Erythroblast (primary cell): ENCODE results near the gene HOXB6.

Experiments
- DNase-seq, 2 experiments: peaks; one replicate each; lab custom pipeline; 2025; lab: John Stamatoyannopoulos, UW
- GATA1 ChIP-seq: IDR thresholded peaks from 2 replicates; pipeline ENCODE4 v1.6.1; 2011; ENCODE audit warnings: low read depth, mild to moderate bottlenecking, control low read depth, low read length, moderate library complexity
- POLR2A ChIP-seq: IDR thresholded peaks from 2 replicates; pipeline ENCODE4 v1.6.1; 2011; ENCODE audit warnings: mild to moderate bottlenecking, low read length

HOXB6 gene

DNA sequence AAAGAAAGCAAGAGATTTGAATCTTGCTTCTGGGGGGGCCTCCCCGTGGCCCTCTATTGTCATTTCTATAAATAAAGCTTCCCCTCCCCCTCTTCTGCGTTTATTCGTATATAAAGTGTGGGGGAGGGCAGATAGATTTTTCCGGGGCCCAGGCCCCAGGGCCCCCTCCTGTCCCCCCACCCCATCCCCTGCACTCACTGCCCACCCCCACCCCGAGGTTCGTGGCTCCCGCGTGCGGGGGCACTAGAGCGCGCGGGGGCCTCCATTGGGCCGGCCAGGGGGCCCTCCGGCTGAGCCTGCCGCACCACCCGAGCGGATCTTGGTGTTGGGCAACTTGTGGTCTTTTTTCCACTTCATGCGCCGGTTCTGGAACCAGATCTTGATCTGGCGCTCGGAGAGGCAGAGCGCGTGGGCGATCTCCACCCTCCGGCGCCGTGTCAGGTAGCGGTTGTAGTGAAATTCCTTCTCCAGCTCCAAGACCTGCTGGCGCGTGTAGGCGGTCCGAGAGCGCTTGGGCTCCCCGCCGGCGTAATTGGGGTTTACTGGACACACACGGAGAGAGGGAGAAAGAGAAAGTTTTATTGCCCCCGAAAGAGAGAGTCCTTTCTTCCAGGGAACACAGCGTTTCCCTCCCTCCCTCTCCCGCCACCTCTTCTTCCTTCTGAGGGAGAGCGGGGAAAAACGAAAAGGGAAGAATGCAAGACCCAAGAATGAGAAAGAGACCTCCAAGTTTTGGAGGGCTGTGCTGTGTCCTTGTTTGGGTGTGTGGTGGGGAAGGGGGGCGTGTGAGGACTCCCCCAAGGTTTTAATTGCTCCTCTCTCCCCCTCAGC is 28.1 kb downstream of the HOXB6 start:
- DNase-seq, result peak; percentile 70 to 74
- TF ChIP-seq POLR2A (peak; percentile 42), GATA1 (no peak)

DNA sequence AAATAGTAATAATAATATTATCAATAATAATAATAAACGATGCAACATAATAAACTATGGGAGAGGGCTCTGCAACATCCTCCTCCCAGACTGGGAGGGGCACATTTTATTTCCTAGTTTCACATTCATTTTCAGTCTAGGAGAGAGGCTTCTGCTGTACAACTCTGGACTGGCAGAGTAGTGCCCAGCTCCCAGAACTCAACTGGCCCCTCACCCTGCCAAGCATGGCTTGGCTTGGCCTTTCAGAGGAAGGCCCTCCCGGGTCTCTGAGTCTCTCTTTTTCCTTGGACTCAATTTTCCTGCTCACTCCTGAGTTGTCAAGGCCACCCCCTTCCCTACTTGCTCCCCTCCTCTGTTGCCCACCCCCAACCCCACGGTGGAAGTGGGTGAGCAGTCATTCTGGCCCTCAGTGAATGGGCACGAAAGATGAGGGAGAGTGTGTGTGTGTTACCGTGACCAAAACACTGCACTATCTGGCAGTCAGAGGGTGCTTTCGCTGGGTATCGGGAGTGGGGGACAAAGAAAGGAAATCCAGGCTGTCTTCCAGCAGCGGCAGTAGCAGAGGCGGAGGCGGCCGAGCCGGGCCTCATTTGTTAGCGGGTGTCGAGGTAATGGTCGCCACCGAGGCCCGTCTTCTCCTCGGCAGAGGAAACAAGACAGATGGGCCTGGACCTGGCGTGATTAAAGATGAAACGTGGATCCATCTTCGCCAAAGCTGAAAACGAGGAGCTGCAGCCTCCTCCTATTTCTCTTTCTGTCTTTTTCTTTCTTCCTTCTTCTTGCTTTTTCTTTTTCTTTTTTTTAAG is 28.9 kb downstream of the HOXB6 start:
- DNase-seq, result peak; percentile 44 to 52
- no peak for TF ChIP-seq POLR2A

- no peak for DNase-seq
- TF ChIP-seq GATA1 (no peak), POLR2A (no peak)
Observed at GRCh38 chr17:48575066-48575582, 29.7 kb downstream of the HOXB6 start.

DNA sequence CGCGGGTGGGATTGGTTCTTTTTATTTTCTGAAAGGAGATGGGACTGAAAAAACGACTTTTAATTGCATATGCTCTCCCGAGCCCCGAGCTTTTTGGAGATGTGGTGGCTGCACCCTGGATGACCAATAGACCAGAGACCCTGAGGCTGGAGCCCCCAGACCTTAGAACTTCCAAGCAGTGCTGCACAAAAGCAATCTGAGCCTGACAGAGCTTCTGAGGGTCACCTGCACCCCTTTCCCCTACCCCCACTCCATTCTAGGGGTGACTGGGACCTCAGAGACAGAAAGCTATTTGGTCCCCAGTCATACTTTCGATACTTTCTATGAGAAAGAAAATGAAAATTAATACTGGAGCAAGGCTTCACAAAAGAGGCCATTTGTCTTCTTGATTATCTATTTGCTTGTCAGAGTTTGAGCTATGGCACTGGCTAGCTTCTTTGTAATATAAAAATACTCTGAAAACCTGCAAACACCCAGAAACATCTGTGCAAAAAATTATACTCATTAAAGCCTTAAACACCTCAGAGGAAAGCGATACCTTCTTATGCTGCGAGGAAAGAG is 30.2 kb downstream of the HOXB6 start:
- TF ChIP-seq GATA1, result no peak
- TF ChIP-seq POLR2A, result no peak
- no peak for DNase-seq

DNA sequence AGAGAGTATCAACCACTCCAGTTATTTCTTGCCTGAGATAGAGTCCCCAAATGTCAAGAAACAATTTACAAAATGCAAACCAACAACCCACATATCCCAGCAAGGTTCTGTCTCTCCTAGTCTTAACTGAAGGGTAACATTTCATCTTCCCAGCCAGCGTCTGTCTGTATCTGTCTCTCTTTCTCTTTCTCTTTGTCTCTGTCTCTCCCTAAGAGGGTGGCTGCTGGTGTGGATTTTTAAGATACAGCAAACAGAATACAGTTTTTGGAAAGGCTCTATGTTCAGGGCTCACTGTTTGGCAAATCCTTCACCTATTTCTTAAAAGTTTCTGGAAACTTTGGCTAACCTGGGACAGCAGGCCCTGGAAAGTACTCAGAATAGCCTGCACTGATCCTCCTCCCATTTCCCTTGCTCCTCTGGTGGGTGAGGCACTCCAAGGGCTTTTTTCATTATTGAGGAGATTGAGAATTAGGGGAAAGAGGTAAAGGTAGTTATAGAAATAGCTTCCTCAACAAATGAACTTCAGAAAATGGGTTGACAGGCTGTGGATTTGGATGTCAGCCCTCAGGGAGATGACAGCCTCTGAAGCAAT is 32.9 kb downstream of the HOXB6 start:
- no peak for DNase-seq
- TF ChIP-seq GATA1 (no peak), POLR2A (no peak)

- no peak for DNase-seq
- no peak for TF ChIP-seq GATA1
- no peak for TF ChIP-seq POLR2A
Observed at GRCh38 chr17:48571024-48571818, 33.6 kb downstream of the HOXB6 start.

GRCh38 chr17:48570325-48571023 is 34.3 kb downstream of the HOXB6 start:
- no peak for DNase-seq
- TF ChIP-seq GATA1, result no peak
- TF ChIP-seq POLR2A, result no peak

DNA sequence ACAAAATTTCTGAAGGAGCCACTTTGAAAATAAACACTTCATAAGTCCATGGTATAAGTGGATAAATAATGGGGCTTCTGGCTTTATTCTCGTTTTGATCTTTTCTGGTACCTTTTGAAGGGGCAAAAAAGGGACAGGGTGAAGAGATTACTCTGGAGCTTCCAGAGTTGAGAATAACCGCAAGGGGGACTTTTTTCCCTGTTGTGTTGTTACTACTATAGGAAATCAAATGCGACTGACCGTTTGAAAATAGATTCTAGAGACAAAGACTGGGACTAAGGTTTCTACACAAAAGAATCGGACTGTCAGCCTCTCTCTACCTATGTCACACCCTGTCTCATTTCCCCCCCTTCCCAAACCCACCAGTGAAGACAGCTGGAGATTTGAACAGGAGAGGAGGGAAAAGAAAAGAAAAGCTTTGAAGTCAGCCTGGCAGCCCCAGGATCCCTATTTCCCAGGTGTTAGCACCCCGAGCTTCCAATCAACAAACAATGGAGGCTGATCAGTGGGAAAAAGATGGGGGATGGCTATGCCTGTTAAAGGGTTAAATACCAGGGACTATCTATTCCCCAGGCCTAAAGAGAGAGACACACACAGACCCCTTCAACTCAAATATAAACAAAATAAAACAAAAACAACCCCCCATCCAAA is 35.0 kb downstream of the HOXB6 start:
- no peak for DNase-seq

DNA sequence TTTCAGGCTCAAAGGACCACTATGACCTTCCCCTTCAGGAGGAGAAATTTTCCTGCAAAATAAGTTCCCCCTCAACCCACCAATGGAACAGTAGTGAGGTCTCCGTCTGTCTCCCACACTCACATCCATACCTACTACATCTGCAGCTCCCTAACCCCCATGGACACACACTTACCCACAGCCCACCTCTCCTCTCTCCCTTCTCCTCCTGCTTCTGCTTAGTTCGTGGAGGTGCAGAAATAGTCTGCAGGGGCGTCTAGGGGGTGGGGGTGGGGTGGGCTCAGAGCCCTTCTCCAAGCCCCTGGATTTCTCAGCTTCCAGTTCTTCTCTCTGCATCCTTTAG is 35.6 kb downstream of the HOXB6 start:
- DNase-seq, result no peak
- no peak for TF ChIP-seq POLR2A
- no peak for TF ChIP-seq GATA1

More for the DNA sequence above, 35.0 kb downstream of the HOXB6 start:
- no peak for TF ChIP-seq POLR2A
- TF ChIP-seq GATA1, result no peak

DNA sequence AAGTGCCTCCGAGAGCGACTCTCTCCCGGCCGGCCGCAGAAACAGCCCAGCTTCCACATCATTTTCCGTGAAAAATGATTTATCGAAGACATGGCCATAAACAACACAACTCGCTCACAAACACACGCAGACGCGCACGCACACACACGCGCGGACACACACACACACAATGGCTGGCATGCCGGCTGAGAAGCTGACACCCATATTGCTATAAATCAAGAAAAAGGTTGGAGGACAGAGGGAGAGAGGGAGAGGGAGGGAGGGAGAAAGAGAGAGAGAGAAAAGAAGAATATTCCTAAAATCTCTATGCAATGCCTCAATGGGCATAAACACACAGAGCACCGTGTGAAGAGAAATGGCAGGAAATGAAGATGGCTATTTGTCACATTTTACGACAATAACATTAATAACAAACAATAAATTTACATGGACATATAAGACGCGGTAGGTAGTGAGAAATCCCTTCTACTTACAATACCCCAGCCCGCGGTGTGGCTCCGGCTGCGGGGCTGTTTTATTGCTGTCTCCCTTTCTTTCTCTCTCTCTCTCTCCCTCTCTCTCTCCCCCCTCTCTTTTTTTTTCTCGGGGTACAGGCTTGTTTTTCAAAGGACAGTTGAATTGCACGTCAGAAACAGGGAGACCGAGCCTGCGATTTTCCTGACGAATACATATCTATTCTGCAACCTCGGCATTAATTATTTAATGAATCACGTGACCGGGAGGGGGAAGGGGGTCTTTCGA is 36.1 kb downstream of the HOXB6 start:
- TF ChIP-seq POLR2A, result no peak
- TF ChIP-seq GATA1, result no peak
- no peak for DNase-seq

- TF ChIP-seq POLR2A (no peak), GATA1 (no peak)
Observed at GRCh38 chr17:48567646-48568354, 37.0 kb downstream of the HOXB6 start.

More at GRCh38 chr17:48567646-48568354, 37.0 kb downstream of the HOXB6 start:
- DNase-seq, result no peak
